ENCODE data around the gene SALL1.

Gene SALL1

GRCh38 chr16:51111759-51112158 is 39.3 kb downstream of the SALL1 start:
- no peak for DNase-seq (ENCODE audit: low read depth)

GRCh38 chr16:51110700-51111157 is 40.3 kb downstream of the SALL1 start:
- no peak for DNase-seq (ENCODE audit: low read depth)

DNA sequence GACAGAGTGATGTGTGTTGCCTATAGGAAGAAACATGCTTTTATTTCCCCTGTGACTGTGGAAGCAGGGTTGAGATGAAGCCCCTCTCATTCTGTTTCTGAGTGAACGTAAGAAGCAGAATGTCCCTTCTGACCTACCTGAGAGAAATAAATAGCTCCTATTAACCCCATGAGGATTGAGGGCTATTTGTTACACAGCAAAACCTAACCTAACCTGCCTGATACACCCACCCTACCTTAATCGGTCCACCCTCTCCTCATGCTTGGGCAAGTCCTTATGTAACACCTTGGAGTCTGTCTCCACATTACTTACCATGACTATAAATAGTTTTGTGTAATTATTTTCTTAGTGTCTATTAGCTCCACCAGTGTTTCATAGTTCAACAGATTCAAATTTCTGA is 41.9 kb downstream of the SALL1 start:
- no peak for DNase-seq (ENCODE audit: low read depth)

GRCh38 chr16:51107742-51108141 is 43.3 kb downstream of the SALL1 start:
- DNase-seq (ENCODE audit: low read depth): no peak

- no peak for DNase-seq (ENCODE audit: low read depth)
These were observed 44.5 kb downstream of the SALL1 start for GRCh38 chr16:51106535-51106934.

- no peak for DNase-seq (ENCODE audit: low read depth)
These were observed 47.5 kb downstream of the SALL1 start for GRCh38 chr16:51103590-51103989.

DNA sequence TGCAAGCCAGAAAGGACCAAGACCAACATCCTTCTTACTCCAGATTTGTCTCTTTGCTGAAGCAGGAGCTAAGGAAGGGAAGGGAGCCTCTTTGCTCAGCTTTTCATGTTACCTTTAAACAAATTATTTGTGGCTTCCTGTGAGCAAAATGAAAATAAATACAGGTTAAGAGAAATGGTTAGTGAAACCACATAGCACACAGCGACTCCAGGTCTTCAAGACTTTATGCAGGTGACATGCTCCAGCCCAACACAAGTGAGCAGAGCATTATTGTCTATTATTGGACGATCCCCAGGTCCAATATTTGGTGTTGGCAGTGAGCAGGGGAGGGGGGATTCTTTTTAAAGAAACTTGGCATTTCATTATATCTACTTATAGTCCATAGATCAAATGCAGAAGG is 53.3 kb downstream of the SALL1 start:
- no peak for DNase-seq (ENCODE audit: low read depth)

DNA sequence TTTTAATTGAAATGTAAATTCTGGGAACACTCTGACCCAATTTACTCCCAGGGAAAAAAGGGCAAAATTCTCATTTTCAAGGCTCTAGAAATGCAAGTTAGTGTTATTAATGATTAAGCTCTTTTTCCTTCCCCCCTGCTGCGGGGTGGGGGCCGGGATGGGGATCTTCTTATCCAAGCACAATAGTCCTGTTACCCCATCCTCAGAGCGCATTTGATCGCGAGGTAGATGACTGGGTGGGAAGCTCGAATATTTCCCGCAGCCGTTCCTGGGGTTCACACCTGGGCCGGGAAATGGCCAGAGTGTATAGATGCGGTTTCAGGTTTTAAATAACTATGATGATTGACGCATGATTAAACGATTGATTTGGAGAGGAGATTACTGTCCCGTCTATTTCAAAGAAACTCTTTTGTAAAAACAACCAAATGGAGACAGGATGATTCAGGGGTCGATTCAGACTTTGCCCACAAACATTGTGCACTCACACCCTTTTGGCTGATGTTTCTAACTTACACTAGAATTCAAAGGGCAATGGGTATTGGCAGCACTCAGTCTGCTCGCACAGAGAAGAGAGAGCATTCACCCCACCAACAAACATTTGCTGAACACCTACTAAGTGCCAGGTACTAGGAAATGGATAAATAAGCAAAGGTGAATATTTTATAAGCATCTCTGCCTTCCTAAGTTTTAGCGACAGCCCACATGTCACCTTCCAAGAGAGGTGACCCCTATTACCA is 55.0 kb downstream of the SALL1 start:
- no peak for DNase-seq (ENCODE audit: low read depth)

- no peak for DNase-seq (ENCODE audit: low read depth)
These were observed 55.8 kb downstream of the SALL1 start for GRCh38 chr16:51095084-51095881.

DNA sequence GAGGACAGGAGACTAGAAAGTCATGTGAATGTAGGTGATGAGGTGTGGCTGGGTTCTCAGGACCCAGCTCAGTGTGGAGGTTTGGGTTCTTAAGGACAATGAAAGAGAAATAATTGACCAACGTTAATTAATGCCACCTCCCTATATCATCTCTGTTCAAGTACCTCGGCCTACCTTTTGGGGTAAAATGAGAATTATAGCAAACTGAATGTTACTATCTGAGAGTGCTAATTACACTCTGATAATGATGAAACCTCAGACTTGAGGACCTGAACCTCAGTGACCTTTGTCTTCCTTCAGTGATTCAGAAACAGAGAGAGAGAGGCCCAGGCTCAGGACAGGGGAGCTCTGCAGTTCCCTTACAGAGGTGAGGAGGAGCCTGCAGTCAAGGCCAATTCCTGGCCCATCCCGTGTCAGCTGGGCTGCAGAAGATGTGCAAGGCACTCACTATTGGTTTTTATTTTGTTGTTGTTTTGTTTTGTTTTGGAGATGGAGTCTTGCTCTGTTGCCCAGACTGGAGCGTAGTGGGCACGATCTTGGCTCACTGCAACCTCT is 57.3 kb downstream of the SALL1 start:
- DNase-seq (ENCODE audit: low read depth): no peak

Measured in T follicular helper cell (primary cell).